ENCODE measurements around the gene LY86. TPM values are rescaled to one million over a fixed set of nuclear protein-coding genes. Genes with fewer than 3 reads are reported as not detected.
A peak's percentile ranks its signal among the peaks of the same experiment; 100 is the strongest.

The LY86 gene
- 4.1 TPM for total RNA-seq
- 3.9 TPM for polyA plus RNA-seq

DNA sequence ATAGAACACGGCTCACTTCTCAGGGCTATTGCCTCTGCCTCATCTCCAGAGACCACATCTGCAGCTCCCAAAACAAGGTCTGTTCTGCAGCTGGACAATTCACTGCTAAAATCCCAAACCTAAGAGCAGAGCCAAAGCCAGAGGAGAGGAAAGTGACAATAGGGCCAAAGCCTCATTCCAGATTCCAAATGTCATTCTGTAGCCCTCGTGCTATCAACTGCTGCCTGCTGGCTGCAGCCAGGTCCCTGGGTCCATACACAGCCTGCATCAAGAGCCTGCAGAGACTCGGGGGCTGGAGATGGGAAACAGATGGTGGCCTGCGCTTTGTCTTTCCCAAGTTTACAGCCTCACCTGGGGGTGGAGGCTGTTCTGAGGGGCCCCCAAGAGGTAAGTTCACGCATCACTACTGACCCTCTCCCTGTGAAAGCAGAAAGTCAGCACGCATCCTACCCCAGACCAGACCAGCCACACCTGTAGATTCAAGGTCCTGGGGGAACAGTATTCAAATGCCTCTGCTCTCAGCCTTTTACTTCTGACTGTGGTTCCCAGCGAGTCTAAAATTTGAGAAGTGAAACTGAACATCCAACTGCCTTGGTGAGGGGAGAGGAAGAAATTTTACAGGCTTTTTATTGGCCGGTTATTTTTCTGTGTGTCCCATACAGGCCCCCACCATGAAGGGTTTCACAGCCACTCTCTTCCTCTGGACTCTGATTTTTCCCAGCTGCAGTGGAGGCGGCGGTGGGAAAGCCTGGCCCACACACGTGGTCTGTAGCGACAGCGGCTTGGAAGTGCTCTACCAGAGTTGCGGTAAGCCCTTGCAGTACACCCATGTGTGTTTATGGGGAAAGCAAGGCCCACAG, at the start of gene LY86:
TSS of gene LY86 (plus strand) at position 657 of the 860 bp plus-strand sequence. CDS start at position 672, 15 bp downstream.
- WGBS = 41% methylated on average over 14 of the region's 14 CpGs
- no peak within 1 kb of the TSS for H3K4me3 ChIP-seq (ENCODE audit: low read depth, low read length)
- H3K27ac ChIP-seq (ENCODE audit: low read depth) = no peak within 1 kb of the TSS
- no peaks in the 10 kb centered on the region for H3K36me3 ChIP-seq (ENCODE audit: insufficient read depth)
- H3K4me1 ChIP-seq (ENCODE audit: insufficient read depth) = no peaks in the 10 kb centered on the region
- peak; percentile 26 for DNase-seq (ENCODE audit: extremely low spot score)

- WGBS = 30% methylated on average over 4 of the region's 4 CpGs
- Histone ChIP-seq H3K27ac (ENCODE audit: low read depth) (no peak overlapping the region), H3K36me3 (ENCODE audit: insufficient read depth) (no peaks in the 10 kb centered on the region), H3K4me1 (ENCODE audit: insufficient read depth) (no peaks in the 10 kb centered on the region), H3K4me3 (ENCODE audit: low read depth, low read length) (no peak overlapping the region)
- no peak for DNase-seq (ENCODE audit: extremely low spot score)
Observed at GRCh38 chr6:6539036-6539435, 49.5 kb upstream of the LY86 start.

DNA sequence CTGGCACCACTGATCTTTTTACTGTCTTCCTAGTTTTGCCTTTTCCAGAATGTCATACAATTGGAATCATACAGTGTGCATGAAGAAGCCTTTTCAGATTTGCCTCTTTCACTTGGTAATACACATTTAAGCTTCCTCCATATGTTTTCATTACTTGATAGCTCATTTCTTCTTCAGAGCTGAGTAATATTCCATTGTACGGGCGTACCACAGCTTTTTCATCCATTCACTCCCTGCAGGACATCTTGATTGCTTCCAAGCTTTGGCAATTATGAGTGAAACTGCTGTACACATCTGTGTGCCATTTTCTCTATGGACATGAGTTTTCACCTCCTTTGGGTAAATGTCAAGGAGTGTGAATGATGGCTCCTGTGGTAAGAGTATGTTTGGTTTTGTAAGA, 46.2 kb upstream of the LY86 start:
- no peak for DNase-seq (ENCODE audit: extremely low spot score)
- no peak overlapping the region for H3K27ac ChIP-seq (ENCODE audit: low read depth)
- no peak overlapping the region for H3K4me3 ChIP-seq (ENCODE audit: low read depth, low read length)
- H3K4me1 ChIP-seq (ENCODE audit: insufficient read depth) = no peaks in the 10 kb centered on the region
- 98% methylated on average over 2 of the region's 2 CpGs for WGBS
- no peaks in the 10 kb centered on the region for H3K36me3 ChIP-seq (ENCODE audit: insufficient read depth)

- Histone ChIP-seq H3K36me3 (ENCODE audit: insufficient read depth) (no peaks in the 10 kb centered on the region), H3K4me3 (ENCODE audit: low read depth, low read length) (no peak overlapping the region), H3K27ac (ENCODE audit: low read depth) (no peak overlapping the region), H3K4me1 (ENCODE audit: insufficient read depth) (no peaks in the 10 kb centered on the region)
- DNase-seq (ENCODE audit: extremely low spot score) = no peak
- WGBS = 83% methylated on average over 11 of the region's 11 CpGs
Observed at GRCh38 chr6:6543181-6543879, 45.2 kb upstream of the LY86 start.

DNA sequence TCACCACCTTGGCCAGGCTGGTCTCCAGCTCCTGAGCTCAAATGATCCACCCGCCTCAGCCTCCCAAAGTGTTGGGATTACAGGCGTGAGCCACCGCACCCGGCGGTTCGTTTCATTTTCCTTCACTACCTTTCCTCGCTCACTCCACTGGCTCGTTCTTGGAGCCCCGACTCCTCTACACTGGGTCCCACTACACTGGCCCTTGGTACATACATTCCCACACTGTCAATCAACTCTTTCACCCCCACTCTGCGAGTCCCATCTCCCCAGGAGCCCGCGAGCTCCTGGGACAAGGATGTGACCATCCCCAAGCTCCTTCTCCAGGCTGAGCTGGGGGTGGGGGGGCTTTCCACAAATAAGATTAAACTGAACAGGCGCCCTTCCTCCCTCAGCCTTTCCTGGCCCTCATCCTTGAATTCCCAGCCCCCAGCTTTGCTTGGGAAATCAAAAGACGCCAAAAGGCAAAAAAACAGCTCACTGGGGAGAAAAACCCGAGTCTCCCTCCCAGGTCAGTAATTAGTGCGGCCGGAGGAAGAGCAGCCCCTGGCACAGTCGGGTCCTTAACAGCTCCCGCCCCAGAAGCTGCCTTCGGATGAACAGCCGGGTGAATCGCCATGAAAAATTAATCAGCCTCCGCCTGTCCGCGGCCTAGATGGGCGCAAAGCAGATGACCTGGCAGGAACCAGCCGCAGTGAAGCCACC, 42.8 kb upstream of the LY86 start:
- Histone ChIP-seq H3K4me1 (ENCODE audit: insufficient read depth) (no peaks in the 10 kb centered on the region), H3K4me3 (ENCODE audit: low read depth, low read length) (peak overlapping the region; percentile 31), H3K27ac (ENCODE audit: low read depth) (no peak overlapping the region), H3K36me3 (ENCODE audit: insufficient read depth) (no peaks in the 10 kb centered on the region)
- WGBS = 44% methylated on average over 27 of the region's 27 CpGs
- DNase-seq (ENCODE audit: extremely low spot score) = no peak

DNA sequence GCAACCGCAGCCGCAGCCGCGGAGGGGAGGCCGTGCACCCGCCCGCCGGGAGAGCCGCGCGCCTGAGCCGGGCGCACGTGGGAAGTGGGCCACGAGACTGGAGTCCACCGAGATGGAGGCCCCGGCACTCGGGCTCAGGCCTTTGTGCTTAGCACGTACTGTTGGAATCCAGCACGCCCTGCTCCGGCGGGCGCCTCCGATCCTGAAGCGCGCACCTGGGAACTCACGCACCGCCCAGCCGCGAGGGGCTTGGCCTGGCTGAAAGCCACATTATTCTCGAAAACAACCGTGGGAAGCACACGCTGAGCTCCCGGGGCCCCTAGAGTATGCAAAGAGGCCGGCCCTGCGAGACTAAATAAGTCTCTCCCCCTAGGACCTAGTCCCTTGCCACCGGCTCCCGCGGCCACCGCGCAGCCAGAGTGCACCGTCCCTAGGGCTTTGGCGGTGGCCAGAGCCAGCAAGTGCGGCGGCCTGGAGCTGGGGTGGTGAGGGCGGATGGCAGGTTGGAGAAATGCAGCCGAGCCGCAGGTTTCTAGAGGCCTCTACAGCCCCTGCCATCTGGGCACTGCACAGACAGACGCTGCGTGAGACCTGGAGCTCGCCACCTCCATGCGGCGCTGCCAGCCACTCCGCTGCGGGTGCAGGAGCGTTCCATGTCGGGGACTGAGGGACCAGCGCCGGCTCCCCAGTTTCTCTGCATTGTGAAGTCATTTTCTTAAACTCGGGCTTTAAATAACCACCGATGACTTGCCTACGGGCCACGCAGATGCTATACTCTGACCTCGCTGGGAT, 42.0 kb upstream of the LY86 start:
- Histone ChIP-seq H3K4me3 (ENCODE audit: low read depth, low read length) (peak overlapping the region; percentile 31), H3K27ac (ENCODE audit: low read depth) (no peak overlapping the region), H3K4me1 (ENCODE audit: insufficient read depth) (no peaks in the 10 kb centered on the region), H3K36me3 (ENCODE audit: insufficient read depth) (no peaks in the 10 kb centered on the region)
- no peak for DNase-seq (ENCODE audit: extremely low spot score)
- WGBS = 2% methylated on average over 64 of the region's 64 CpGs

DNA sequence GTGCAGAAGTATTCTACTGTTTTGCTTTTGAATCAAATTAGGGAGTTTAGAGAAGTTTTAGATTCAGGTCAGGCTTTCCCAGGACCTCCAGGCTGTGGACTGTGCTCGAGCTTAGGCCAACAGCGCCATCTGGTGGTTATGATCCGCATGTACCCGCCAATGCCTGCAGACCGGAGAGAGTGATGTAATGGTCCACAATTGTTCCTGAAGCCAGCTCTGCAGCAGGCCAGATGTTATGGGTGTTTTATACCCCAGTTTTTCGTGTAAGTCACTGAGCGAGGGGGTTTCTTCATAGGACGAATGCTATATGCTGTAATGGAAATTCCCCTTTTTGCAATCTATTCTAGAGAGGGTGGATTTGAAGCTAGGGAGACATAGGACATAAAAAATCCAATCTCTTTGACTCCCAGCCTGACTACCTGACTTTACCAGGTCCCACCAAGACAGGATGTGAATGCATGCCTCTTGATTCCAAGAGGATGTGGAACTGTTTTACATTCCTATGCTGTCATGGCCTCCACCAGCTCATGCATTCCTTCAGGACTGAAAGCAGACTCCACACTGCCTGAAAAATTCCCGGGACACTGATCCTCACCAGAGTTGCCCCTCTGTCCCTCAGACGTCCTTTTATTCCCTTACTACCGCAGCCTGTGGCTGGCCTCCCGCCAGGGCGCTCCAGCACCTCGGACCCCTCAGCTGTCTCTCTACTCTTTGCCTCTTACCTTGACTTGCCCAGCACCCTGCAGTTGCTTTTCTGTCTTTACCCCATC, 41.2 kb upstream of the LY86 start:
- 18% methylated on average over 14 of the region's 14 CpGs for WGBS
- peak; percentile 64 for DNase-seq (ENCODE audit: extremely low spot score)
- no peaks in the 10 kb centered on the region for H3K4me1 ChIP-seq (ENCODE audit: insufficient read depth)
- peak overlapping the region; percentile 31 for H3K4me3 ChIP-seq (ENCODE audit: low read depth, low read length)
- H3K36me3 ChIP-seq (ENCODE audit: insufficient read depth) = no peaks in the 10 kb centered on the region
- H3K27ac ChIP-seq (ENCODE audit: low read depth) = no peak overlapping the region

DNA sequence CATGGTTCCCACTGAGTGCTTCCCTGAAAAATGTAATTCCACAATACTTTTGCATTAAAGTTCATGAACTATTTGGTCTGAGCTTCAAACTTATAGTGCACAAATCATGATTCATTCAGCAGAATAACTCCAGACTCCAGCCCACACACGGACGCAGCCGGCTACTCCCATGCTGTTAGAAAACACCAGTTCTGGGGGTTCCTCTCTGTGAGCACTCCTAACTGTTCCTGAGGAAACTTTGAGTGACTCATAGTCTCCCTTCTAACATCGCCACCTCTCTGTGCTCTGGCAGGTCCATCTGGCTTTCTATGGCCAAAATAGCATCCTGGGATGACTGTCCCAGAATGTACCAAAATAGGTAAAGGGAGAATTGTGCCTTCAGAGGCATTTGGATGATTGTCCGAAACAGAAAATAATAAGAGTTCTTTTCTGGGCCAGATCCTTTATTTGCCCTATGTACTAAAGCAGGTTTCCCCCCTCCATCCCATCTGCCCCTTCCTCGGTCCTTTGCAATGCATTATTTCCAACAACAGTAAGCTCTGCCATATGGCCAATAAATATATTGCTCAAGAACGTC, 32.3 kb upstream of the LY86 start:
- no peaks in the 10 kb centered on the region for H3K4me1 ChIP-seq (ENCODE audit: insufficient read depth)
- H3K27ac ChIP-seq (ENCODE audit: low read depth) = no peak overlapping the region
- no peak for DNase-seq (ENCODE audit: extremely low spot score)
- no peak overlapping the region for H3K4me3 ChIP-seq (ENCODE audit: low read depth, low read length)
- no peaks in the 10 kb centered on the region for H3K36me3 ChIP-seq (ENCODE audit: insufficient read depth)
- WGBS = 55% methylated on average over 7 of the region's 7 CpGs

DNA sequence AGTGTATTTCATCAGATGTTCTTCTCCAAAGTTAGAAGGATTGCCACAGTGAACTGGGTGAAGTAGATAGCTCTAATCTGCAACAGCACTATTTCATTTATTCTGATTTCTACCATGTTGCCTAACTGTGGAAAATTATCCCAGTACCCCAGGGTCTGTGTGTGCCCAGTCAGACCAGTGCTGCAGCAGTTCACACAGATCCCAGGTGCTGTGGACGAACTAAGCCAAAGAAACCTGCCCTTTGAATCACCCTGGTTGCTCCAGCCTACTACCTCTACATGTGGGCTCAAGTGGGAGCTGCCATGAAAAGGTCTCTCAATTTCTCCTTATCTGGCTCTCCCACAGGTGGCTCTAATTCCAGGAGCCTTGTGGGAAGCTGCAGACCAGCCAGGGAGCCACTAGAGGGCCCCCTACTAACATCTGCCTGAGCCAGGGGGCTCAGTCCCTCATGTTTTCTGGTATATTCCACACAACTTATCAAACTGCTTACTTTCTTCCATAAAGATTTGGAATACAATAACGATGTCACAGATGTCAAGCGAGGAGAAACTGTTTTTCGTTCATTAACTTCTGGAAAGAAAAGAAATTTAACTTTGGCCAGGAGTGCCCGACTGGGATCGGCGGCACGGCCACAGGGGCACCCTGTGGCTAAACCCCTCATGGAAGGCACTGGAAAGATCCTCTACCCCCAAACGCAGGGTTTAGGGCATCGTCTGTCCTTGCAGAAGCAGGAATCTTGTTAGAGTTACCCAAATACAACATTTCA, 31.6 kb upstream of the LY86 start:
- Histone ChIP-seq H3K36me3 (ENCODE audit: insufficient read depth) (no peaks in the 10 kb centered on the region), H3K27ac (ENCODE audit: low read depth) (no peak overlapping the region), H3K4me3 (ENCODE audit: low read depth, low read length) (no peak overlapping the region), H3K4me1 (ENCODE audit: insufficient read depth) (no peaks in the 10 kb centered on the region)
- DNase-seq (ENCODE audit: extremely low spot score) = peak; percentile 4
- WGBS = 44% methylated on average over 10 of the region's 10 CpGs

- H3K4me1 ChIP-seq (ENCODE audit: insufficient read depth) = no peaks in the 10 kb centered on the region
- 74% methylated on average over 4 of the region's 4 CpGs for WGBS
- DNase-seq (ENCODE audit: extremely low spot score) = no peak
Observed at GRCh38 chr6:6557504-6557839, 31.0 kb upstream of the LY86 start.

GRCh38 chr6:6557886-6558285, 30.6 kb upstream of the LY86 start:
- Histone ChIP-seq H3K4me3 (ENCODE audit: low read depth, low read length) (no peak overlapping the region), H3K36me3 (ENCODE audit: insufficient read depth) (no peaks in the 10 kb centered on the region), H3K4me1 (ENCODE audit: insufficient read depth) (no peaks in the 10 kb centered on the region), H3K27ac (ENCODE audit: low read depth) (no peak overlapping the region)
- WGBS = 63% methylated on average over 7 of the region's 7 CpGs
- no peak for DNase-seq (ENCODE audit: extremely low spot score)

More at GRCh38 chr6:6557504-6557839, 31.0 kb upstream of the LY86 start:
- Histone ChIP-seq H3K36me3 (ENCODE audit: insufficient read depth) (no peaks in the 10 kb centered on the region), H3K27ac (ENCODE audit: low read depth) (no peak overlapping the region), H3K4me3 (ENCODE audit: low read depth, low read length) (no peak overlapping the region)

All from urinary bladder (tissue), 4 donors.